IMR-90 (cell line): Measurements from ENCODE around the gene MALRD1. TPM values are rescaled to one million over a fixed set of nuclear protein-coding genes. Genes with fewer than 3 reads are reported as not detected.

Experiments
- ATAC-seq: fragments of 200-7000 bp; cut with Tn5 transposase; 2 replicates; pipeline ENCODE4 v1.9.1; 2020; ENCODE audit warnings: low read depth, mild to moderate bottlenecking, moderate library complexity
- BruUV-seq: library from RNA; stranded (reverse); fragments of 400-500 nt; replicated peaks from 2 replicates; lab custom pipeline; 2021; lab: Mats Ljungman, UMichigan
- CTCF ChIA-PET: fragments of 300-600 bp; formaldehyde crosslinking; extraction: SDS; loops from one replicate; lab custom pipeline; 2021; ENCODE audit warnings: antibody characterized with exemption; lab: Yijun Ruan, JAX
- POLR2A ChIA-PET: fragments of 300-600 bp; sonication (Branson Sonifier 250); formaldehyde crosslinking; loops from one replicate; lab custom pipeline; 2022; ENCODE audit warnings: antibody characterized with exemption; ENCODE audit not compliant: unreplicated experiment; lab: Charles Lee
- DNase-seq: peaks from one replicate; pipeline ENCODE4 v3.0.0; 2013
- H2AFZ ChIP-seq: replicated peaks from 2 replicates; pipeline ENCODE3; 2013; ENCODE audit warnings: low read length, mild to moderate bottlenecking; ENCODE audit not compliant: poor library complexity
- H2AK5ac ChIP-seq: 2 replicates; pipeline ENCODE4 v1.6.1; 2013; ENCODE audit warnings: low read depth, low read length, inconsistent platforms
- H2AK9ac ChIP-seq: replicated peaks from 2 replicates; pipeline ENCODE3; 2013; ENCODE audit warnings: mild to moderate bottlenecking, low read depth, low read length, moderate library complexity; ENCODE audit not compliant: poor library complexity
- H2BK120ac ChIP-seq: 2 replicates; pipeline ENCODE4 v1.6.1; 2013; ENCODE audit warnings: low read depth, low read length, inconsistent platforms
- H2BK15ac ChIP-seq: 3 replicates; pipeline ENCODE4 v1.6.1; 2013; ENCODE audit warnings: low read depth, low read length, inconsistent platforms
- H2BK20ac ChIP-seq: 2 replicates; pipeline ENCODE4 v1.6.1; 2013; ENCODE audit warnings: low read depth, mild to moderate bottlenecking, inconsistent platforms, low read length, moderate library complexity
- H2BK5ac ChIP-seq: 2 replicates; pipeline ENCODE4 v1.6.1; 2013; ENCODE audit warnings: mild to moderate bottlenecking, low read depth, low read length, inconsistent platforms; ENCODE audit not compliant: poor library complexity, severe bottlenecking
- H3K14ac ChIP-seq: replicated peaks from 2 replicates; pipeline ENCODE4 v1.6.1; 2013; ENCODE audit warnings: low read depth, low read length, inconsistent platforms
- H3K18ac ChIP-seq: 2 replicates; pipeline ENCODE4 v1.6.1; 2013; ENCODE audit warnings: low read depth, low read length, control low read depth
- H3K23ac ChIP-seq: 2 replicates; pipeline ENCODE4 v1.6.1; 2013; ENCODE audit warnings: low read depth, low read length, inconsistent platforms
- H3K27ac ChIP-seq: 2 replicates; pipeline ENCODE4 v1.5.1; 2013; ENCODE audit warnings: mild to moderate bottlenecking, control low read depth, low read length; ENCODE audit not compliant: insufficient read depth
- H3K27me3 ChIP-seq: 2 replicates; pipeline ENCODE4 v1.6.1; 2013; ENCODE audit warnings: low read length; ENCODE audit not compliant: control insufficient read depth, insufficient read depth
- H3K36me3 ChIP-seq: 2 replicates; pipeline ENCODE4 v1.6.1; 2013; ENCODE audit warnings: low read length, mixed read lengths; ENCODE audit not compliant: control insufficient read depth, insufficient read depth
- H3K4ac ChIP-seq: 2 replicates; pipeline ENCODE4 v1.6.1; 2013; ENCODE audit warnings: low read depth, low read length, inconsistent platforms
- H3K4me1 ChIP-seq: 2 replicates; pipeline ENCODE4 v1.6.1; 2013; ENCODE audit warnings: low read length, mixed read lengths; ENCODE audit not compliant: control insufficient read depth, insufficient read depth
- H3K4me2 ChIP-seq: 2 replicates; pipeline ENCODE4 v1.6.1; 2013; ENCODE audit warnings: low read depth, mild to moderate bottlenecking, control low read depth, low read length, moderate library complexity
- H3K4me3 ChIP-seq: 2 replicates; pipeline ENCODE4 v1.5.1; 2013; ENCODE audit warnings: low read depth, mild to moderate bottlenecking, control low read depth, low read length, moderate library complexity; ENCODE audit not compliant: insufficient read depth
- H3K56ac ChIP-seq: 2 replicates; pipeline ENCODE4 v1.6.1; 2013; ENCODE audit warnings: low read length, inconsistent platforms; ENCODE audit not compliant: insufficient read depth; ENCODE audit errors: extremely low read depth
- H3K79me1 ChIP-seq, 2 experiments: 2 replicates each; pipeline ENCODE4 v1.6.1; 2013; ENCODE audit warnings: low read length in 2 of 2, inconsistent platforms in 1 of 2, low read depth in 1 of 2
- H3K9ac ChIP-seq: 2 replicates; pipeline ENCODE4 v1.6.1; 2013; ENCODE audit warnings: low read depth, low read length, control low read depth
- H3K9me1 ChIP-seq: 2 replicates; pipeline ENCODE4 v1.6.1; 2013; ENCODE audit warnings: low read length, inconsistent platforms; ENCODE audit not compliant: insufficient read depth
- H3K9me3 ChIP-seq: 2 replicates; pipeline ENCODE4 v1.6.1; 2013; ENCODE audit warnings: low read length; ENCODE audit not compliant: control insufficient read depth, insufficient read depth
- H4K20me1 ChIP-seq: 2 replicates; pipeline ENCODE4 v1.6.1; 2013; ENCODE audit warnings: low read length, inconsistent platforms; ENCODE audit not compliant: insufficient read depth
- H4K5ac ChIP-seq: 2 replicates; pipeline ENCODE4 v1.6.1; 2013; ENCODE audit warnings: mild to moderate bottlenecking, low read depth, low read length, control low read depth
- H4K8ac ChIP-seq, 2 experiments: 2 replicates each; pipeline ENCODE4 v1.6.1; 2013; ENCODE audit warnings: low read depth in 2 of 2, low read length in 2 of 2, control low read depth in 1 of 2, inconsistent platforms in 1 of 2
- H4K91ac ChIP-seq: 2 replicates; pipeline ENCODE4 v1.6.1; 2013; ENCODE audit warnings: low read depth, low read length, inconsistent platforms; ENCODE audit not compliant: insufficient read depth
- BHLHE40 ChIP-seq: fragments of 150-350 bp; IDR thresholded peaks from 2 replicates; pipeline ENCODE4 v1.6.1; 2016; ENCODE audit warnings: mild to moderate bottlenecking, low read depth, low read length
- CEBPB ChIP-seq: IDR thresholded peaks from 2 replicates; pipeline ENCODE4 v1.6.1; 2012; ENCODE audit warnings: low read depth, low read length, improper control_type of control experiment
- CHD1 ChIP-seq: IDR thresholded peaks from 2 replicates; pipeline ENCODE4 v1.6.1; 2012; ENCODE audit warnings: low read depth, low read length, improper control_type of control experiment
- CTCF ChIP-seq: conservative IDR thresholded peaks from 2 replicates; pipeline ENCODE4 v1.5.1; 2012; ENCODE audit warnings: mild to moderate bottlenecking, low read depth, low read length, improper control_type of control experiment
- ELK1 ChIP-seq: fragments of 150-350 bp; IDR thresholded peaks from 2 replicates; pipeline ENCODE4 v1.6.1; 2016; ENCODE audit warnings: low read depth, mild to moderate bottlenecking, low read length, moderate library complexity, borderline replicate concordance
- FOS ChIP-seq: fragments of 150-350 bp; IDR thresholded peaks from 2 replicates; pipeline ENCODE4 v1.6.1; 2016; ENCODE audit warnings: low read depth, low read length
- MAFK ChIP-seq: IDR thresholded peaks from 2 replicates; pipeline ENCODE4 v1.6.1; 2012; ENCODE audit warnings: low read depth, low read length, improper control_type of control experiment
- MAZ ChIP-seq: IDR thresholded peaks from 2 replicates; pipeline ENCODE4 v1.6.1; 2012; ENCODE audit warnings: low read depth, mild to moderate bottlenecking, low read length, improper control_type of control experiment, moderate library complexity, borderline replicate concordance
- MXI1 ChIP-seq: IDR thresholded peaks from 2 replicates; pipeline ENCODE4 v1.6.1; 2012; ENCODE audit warnings: low read depth, mild to moderate bottlenecking, low read length, moderate library complexity, borderline replicate concordance
- NFE2L2 ChIP-seq: fragments of 150-350 bp; IDR thresholded peaks from 2 replicates; pipeline ENCODE4 v1.6.1; 2016; ENCODE audit warnings: low read depth, mild to moderate bottlenecking, low read length
- POLR2A ChIP-seq: IDR thresholded peaks from 2 replicates; pipeline ENCODE4 v1.6.1; 2012; ENCODE audit warnings: mild to moderate bottlenecking, low read depth, low read length
- RAD21 ChIP-seq: IDR thresholded peaks from 2 replicates; pipeline ENCODE4 v1.6.1; 2012; ENCODE audit warnings: low read length, improper control_type of control experiment
- RCOR1 ChIP-seq: IDR thresholded peaks from 2 replicates; pipeline ENCODE4 v1.6.1; 2012; ENCODE audit warnings: mild to moderate bottlenecking, low read length, improper control_type of control experiment; ENCODE audit not compliant: insufficient replicate concordance
- RFX5 ChIP-seq: IDR thresholded peaks from 2 replicates; pipeline ENCODE4 v1.8.0; 2012; ENCODE audit warnings: low read depth, mild to moderate bottlenecking, low read length, moderate library complexity
- SMC3 ChIP-seq: fragments of 150-350 bp; IDR thresholded peaks from 2 replicates; pipeline ENCODE4 v1.6.1; 2016; ENCODE audit warnings: low read depth, mild to moderate bottlenecking, antibody characterized with exemption, low read length, moderate library complexity
- USF2 ChIP-seq: fragments of 150-350 bp; IDR thresholded peaks from 2 replicates; pipeline ENCODE4 v1.6.1; 2017; ENCODE audit warnings: mild to moderate bottlenecking, antibody characterized with exemption, low read length, low read depth
- WGBS, 2 experiments: methylation state at CpG; one replicate each; pipeline versions ENCODE4 v1.1.5 to v1.1.7; 2013; ENCODE audit warnings: missing lambda C conversion rate in 2 of 2; ENCODE audit not compliant: insufficient read length in 1 of 2; ENCODE audit errors: extremely low coverage in 2 of 2; 5-methylcytosine and 5-hydroxymethylcytosine counted together
- dilution Hi-C: fragments of 300-500 bp; cut with HindIII; formaldehyde crosslinking; loops from one replicate; pipeline ENCODE4 v1.14.3; 2018; ENCODE audit warnings: low sequenced_read_pairs; ENCODE audit not compliant: unreplicated experiment
- in situ Hi-C: fragments of 300-500 bp; cut with MboI; formaldehyde crosslinking; loops from 3 replicates; pipeline ENCODE4 v1.14.3; 2019; ENCODE audit warnings: low sequenced_read_pairs, inconsistent platforms, mixed read lengths
- intact Hi-C: fragments of 100-400 bp; cut with micrococcal nuclease; formaldehyde crosslinking; loops from 2 replicates; pipeline ENCODE4 v1.10.0; 2022
- polyA plus RNA-seq, 3 experiments: library from polyadenylated mRNA; depleted of rRNA; stranded (reverse); fragments of >200 nt; gene quantifications; 2 replicates each; pipeline ENCODE4 v1.2.3, GENCODE V29; 2012; ENCODE audit warnings: low replicate concordance in 1 of 3
- total RNA-seq: library from RNA; depleted of rRNA; stranded (reverse); fragments of >200 nt; gene quantifications from 2 replicates; pipeline ENCODE4 v1.2.3, GENCODE V29; 2012

The MALRD1 gene
- total and polyA plus RNA-seq, 2 of the 4 experiments (the other 2 are of a cell fraction) = 0.34 to 1.1 TPM

- H3K36me3 ChIP-seq = no peaks in the 10 kb centered on the region
- no peaks in the 10 kb centered on the region for H3K79me1 ChIP-seq
- no peak overlapping the region for H3K56ac ChIP-seq
- H3K18ac ChIP-seq = no peak overlapping the region
- POLR2A ChIA-PET = no interaction called here
- WGBS, 2 experiments = no CpG with 5 or more reads among the region's 3 CpGs
- no peaks in the 10 kb centered on the region for H3K27me3 ChIP-seq
- no peaks in the 10 kb centered on the region for H3K9me1 ChIP-seq
- H3K4me1 ChIP-seq = no peaks in the 10 kb centered on the region
- H3K23ac ChIP-seq = no peak overlapping the region
- no peak overlapping the region for H3K4ac ChIP-seq
- H3K9me3 ChIP-seq = no peaks in the 10 kb centered on the region
- no peak overlapping the region for H2AK5ac ChIP-seq
- H2BK20ac ChIP-seq = no peak overlapping the region
- H4K91ac ChIP-seq = no peak overlapping the region
- ATAC-seq = no peak
- no peak overlapping the region for H3K4me3 ChIP-seq
- in situ Hi-C loops = no loop called here
- no peak overlapping the region for H4K5ac ChIP-seq
- no peak overlapping the region for H2BK5ac ChIP-seq
- no peak overlapping the region for H2BK15ac ChIP-seq
- H4K20me1 ChIP-seq = no peaks in the 10 kb centered on the region
- no peak overlapping the region for H3K9ac ChIP-seq
- peak; percentile 10 for DNase-seq
- dilution Hi-C loops = no loop called here
- H3K27ac ChIP-seq = no peak overlapping the region
- CTCF ChIA-PET = no interaction called here
- BruUV-seq = no TSS peak
- H3K4me2 ChIP-seq = no peak overlapping the region
- no peak overlapping the region for H3K14ac ChIP-seq
- no peak overlapping the region for H2BK120ac ChIP-seq
- intact Hi-C loops = no loop called here
- H4K8ac ChIP-seq = no peak overlapping the region
- TF ChIP-seq MAZ (no peak), SMC3 (no peak), CEBPB (no peak), RCOR1 (no peak), CHD1 (no peak), BHLHE40 (no peak), FOS (no peak), MAFK (no peak), MXI1 (no peak), CTCF (no peak), RFX5 (no peak), RAD21 (no peak), POLR2A (no peak), NFE2L2 (no peak), USF2 (no peak), ELK1 (no peak)
- H2AK9ac ChIP-seq = no peak overlapping the region
- H2AFZ ChIP-seq = no peak overlapping the region
Measured at GRCh38 chr10:19041171-19041570, 7.4 kb upstream of the MALRD1 start.
